Gastroesophageal sphincter (tissue), 3 donors: ENCODE measurements around the gene DMBX1.

Source experiments
- CTCF ChIP-seq, 4 experiments: fragments of 200-600 bp in 2 of 4; fragments of 450-650 bp in 2 of 4; sonication (generic) in 1 of 4; IDR thresholded peaks; one replicate each; pipeline ENCODE4 v1.5.1; 2017 to 2019; ENCODE audit warnings: antibody characterized with exemption in 4 of 4, mild to moderate bottlenecking in 2 of 4, moderate library complexity in 2 of 4
- POLR2A ChIP-seq, 2 donors: fragments of 450-650 bp; IDR thresholded peaks; one replicate each; pipeline ENCODE4 v1.6.1; 2017; ENCODE audit warnings: antibody characterized with exemption in 2 of 2, mild to moderate bottlenecking in 2 of 2, moderate library complexity in 1 of 2
- POLR2AphosphoS5 ChIP-seq: sonication (generic); formaldehyde crosslinking; IDR thresholded peaks from one replicate; pipeline ENCODE4 v1.6.1; 2017; ENCODE audit warnings: antibody characterized with exemption

- no peak for TF ChIP-seq CTCF (IDR thresholded peaks at IDR 0.05)
- no peak for TF ChIP-seq POLR2A (IDR thresholded peaks at IDR 0.05)
- TF ChIP-seq POLR2AphosphoS5 = no peak
These were observed 3.8 kb downstream of the DMBX1 start for GRCh38 chr1:46493316-46494032.
